Astrocyte (in vitro differentiated cells and primary cell): ENCODE data around the gene RAB35. TPM values are rescaled to one million over a fixed set of nuclear protein-coding genes. Genes with fewer than 3 reads are reported as not detected.

Source experiments
- DNase-seq: peaks from one replicate; pipeline ENCODE4 v3.0.0-alpha.2; 2010; ENCODE audit warnings: low read depth
- FAIRE-seq: peaks from 2 replicates; lab custom pipeline; 2011; peaks lifted over from hg19 to GRCh38; lab: Jason Lieb, UNC
- H2AFZ ChIP-seq: 2 replicates; pipeline ENCODE4 v1.6.0; 2012; ENCODE audit warnings: low read depth, low read length, inconsistent platforms
- H3K27ac ChIP-seq: 2 replicates; pipeline ENCODE4 v1.5.1; 2011; ENCODE audit warnings: low read depth, low read length, inconsistent platforms
- H3K27me3 ChIP-seq: 2 replicates; pipeline ENCODE4 v1.6.0; 2011; ENCODE audit warnings: low read length, inconsistent platforms; ENCODE audit not compliant: insufficient read depth
- H3K36me3 ChIP-seq: 2 replicates; pipeline ENCODE4 v1.5.1; 2011; ENCODE audit warnings: low read length, inconsistent platforms; ENCODE audit not compliant: insufficient read depth
- H3K4me1 ChIP-seq: 2 replicates; pipeline ENCODE4 v1.5.1; 2011; ENCODE audit warnings: low read length, inconsistent platforms; ENCODE audit not compliant: insufficient read depth
- H3K4me2 ChIP-seq: 2 replicates; pipeline ENCODE4 v1.6.0; 2012; ENCODE audit warnings: low read length, inconsistent platforms
- H3K4me3 ChIP-seq: 2 replicates; pipeline ENCODE4 v1.5.1; 2011; ENCODE audit warnings: low read depth, mild to moderate bottlenecking, low read length, inconsistent platforms; ENCODE audit not compliant: insufficient read depth
- H3K79me2 ChIP-seq: 2 replicates; pipeline ENCODE4 v1.6.0; 2012; ENCODE audit warnings: mild to moderate bottlenecking, low read length, inconsistent platforms; ENCODE audit not compliant: insufficient read depth
- H3K9ac ChIP-seq: 2 replicates; pipeline ENCODE4 v1.6.0; 2012; ENCODE audit warnings: mild to moderate bottlenecking, low read length, inconsistent platforms
- H3K9me3 ChIP-seq: 2 replicates; pipeline ENCODE4 v1.5.1; 2012; ENCODE audit warnings: low read depth, mild to moderate bottlenecking, low read length, inconsistent platforms; ENCODE audit not compliant: insufficient read depth
- H4K20me1 ChIP-seq: 2 replicates; pipeline ENCODE4 v1.6.0; 2012; ENCODE audit warnings: low read length, inconsistent platforms; ENCODE audit not compliant: insufficient read depth
- H3K27ac Mint-ChIP-seq: one replicate; pipeline ENCODE4 v1.8.0; 2021; ENCODE audit warnings: mild to moderate bottlenecking, mixed read lengths; ENCODE audit not compliant: unreplicated experiment
- H3K27me3 Mint-ChIP-seq: one replicate; pipeline ENCODE4 v1.8.0; 2021; ENCODE audit warnings: low read depth, mixed read lengths; ENCODE audit not compliant: unreplicated experiment
- H3K36me3 Mint-ChIP-seq: one replicate; pipeline ENCODE4 v1.8.0; 2021; ENCODE audit warnings: low read depth, mixed read lengths; ENCODE audit not compliant: unreplicated experiment
- H3K4me1 Mint-ChIP-seq: one replicate; pipeline ENCODE4 v1.8.0; 2021; ENCODE audit warnings: low read depth, mixed read lengths; ENCODE audit not compliant: unreplicated experiment
- H3K4me3 Mint-ChIP-seq: one replicate; pipeline ENCODE4 v1.8.0; 2021; ENCODE audit warnings: mild to moderate bottlenecking, moderate library complexity, mixed read lengths; ENCODE audit not compliant: unreplicated experiment
- H3K9me3 Mint-ChIP-seq: one replicate; pipeline ENCODE4 v1.8.0; 2021; ENCODE audit warnings: mild to moderate bottlenecking, mixed read lengths; ENCODE audit not compliant: unreplicated experiment
- CTCF ChIP-seq: IDR thresholded peaks from 2 replicates; pipeline ENCODE4 v1.5.1; 2011; ENCODE audit warnings: low read depth, mild to moderate bottlenecking, inconsistent platforms, low read length, moderate library complexity; ENCODE audit not compliant: insufficient read depth
- EZH2 ChIP-seq: IDR thresholded peaks from 2 replicates; pipeline ENCODE4 v1.6.1; 2012; ENCODE audit warnings: mild to moderate bottlenecking, low read length, inconsistent platforms; ENCODE audit not compliant: insufficient read depth
- total RNA-seq: library from RNA; stranded (reverse); gene quantifications from 2 replicates; pipeline ENCODE4 v1.2.1, GENCODE V29; 2021

The RAB35 gene
- total RNA-seq, 1 donor from 2014 or later, result 63.3 TPM

- no peak overlapping the region for H3K27ac Mint-ChIP-seq
- Histone ChIP-seq H3K27me3 (peaks cover 43% of the 10 kb centered on the region), H3K36me3 (no peaks in the 10 kb centered on the region), H3K4me3 (no peak overlapping the region), H3K9ac (no peak overlapping the region), H2AFZ (no peak overlapping the region), H3K4me2 (no peak overlapping the region), H3K27ac (no peak overlapping the region), H3K4me1 (no peaks in the 10 kb centered on the region), H3K79me2 (no peaks in the 10 kb centered on the region), H4K20me1 (no peaks in the 10 kb centered on the region), H3K9me3 (no peaks in the 10 kb centered on the region)
- H3K4me3 Mint-ChIP-seq, result no peak overlapping the region
- peaks cover 6% of the 10 kb centered on the region for H3K36me3 Mint-ChIP-seq
- no peak for TF ChIP-seq EZH2
- no peak for TF ChIP-seq CTCF
- peaks cover 17% of the 10 kb centered on the region for H3K4me1 Mint-ChIP-seq
- FAIRE-seq (no peak), DNase-seq (no peak)
- no peaks in the 10 kb centered on the region for H3K9me3 Mint-ChIP-seq
- peaks cover 2% of the 10 kb centered on the region for H3K27me3 Mint-ChIP-seq
Measured at GRCh38 chr12:120061575-120062214, 54.9 kb downstream of the RAB35 start.

GRCh38 chr12:120060717-120061116 is 55.8 kb downstream of the RAB35 start:
- Histone ChIP-seq H3K4me3 (no peak overlapping the region), H3K79me2 (no peaks in the 10 kb centered on the region), H3K27me3 (peaks cover 38% of the 10 kb centered on the region), H3K9ac (no peak overlapping the region), H2AFZ (no peak overlapping the region), H3K4me1 (no peaks in the 10 kb centered on the region), H3K27ac (no peak overlapping the region), H3K4me2 (no peak overlapping the region), H4K20me1 (no peaks in the 10 kb centered on the region), H3K36me3 (no peaks in the 10 kb centered on the region), H3K9me3 (no peaks in the 10 kb centered on the region)
- FAIRE-seq (no peak), DNase-seq (no peak)
- peaks cover 10% of the 10 kb centered on the region for H3K4me1 Mint-ChIP-seq
- H3K36me3 Mint-ChIP-seq, result peaks cover 6% of the 10 kb centered on the region
- H3K9me3 Mint-ChIP-seq, result no peaks in the 10 kb centered on the region
- TF ChIP-seq CTCF (no peak), EZH2 (no peak)
- no peak overlapping the region for H3K4me3 Mint-ChIP-seq
- H3K27me3 Mint-ChIP-seq, result peaks cover 2% of the 10 kb centered on the region
- no peak overlapping the region for H3K27ac Mint-ChIP-seq

- peaks cover 2% of the 10 kb centered on the region for H3K27me3 Mint-ChIP-seq
- Histone ChIP-seq H3K9ac (no peak overlapping the region), H3K4me2 (no peak overlapping the region), H3K27me3 (peaks cover 33% of the 10 kb centered on the region), H3K27ac (no peak overlapping the region), H2AFZ (no peak overlapping the region), H3K36me3 (no peaks in the 10 kb centered on the region), H3K79me2 (no peaks in the 10 kb centered on the region), H3K4me3 (no peak overlapping the region), H3K9me3 (no peaks in the 10 kb centered on the region), H4K20me1 (no peaks in the 10 kb centered on the region), H3K4me1 (no peaks in the 10 kb centered on the region)
- peaks cover 10% of the 10 kb centered on the region for H3K4me1 Mint-ChIP-seq
- DNase-seq (no peak), FAIRE-seq (no peak)
- peaks cover 4% of the 10 kb centered on the region for H3K36me3 Mint-ChIP-seq
- no peak overlapping the region for H3K27ac Mint-ChIP-seq
- H3K9me3 Mint-ChIP-seq, result no peaks in the 10 kb centered on the region
- TF ChIP-seq EZH2 (no peak), CTCF (no peak)
- H3K4me3 Mint-ChIP-seq, result no peak overlapping the region
Measured at GRCh38 chr12:120060196-120060595, 56.4 kb downstream of the RAB35 start.
